Measurements from ENCODE around the gene MPI.

MPI gene

DNA sequence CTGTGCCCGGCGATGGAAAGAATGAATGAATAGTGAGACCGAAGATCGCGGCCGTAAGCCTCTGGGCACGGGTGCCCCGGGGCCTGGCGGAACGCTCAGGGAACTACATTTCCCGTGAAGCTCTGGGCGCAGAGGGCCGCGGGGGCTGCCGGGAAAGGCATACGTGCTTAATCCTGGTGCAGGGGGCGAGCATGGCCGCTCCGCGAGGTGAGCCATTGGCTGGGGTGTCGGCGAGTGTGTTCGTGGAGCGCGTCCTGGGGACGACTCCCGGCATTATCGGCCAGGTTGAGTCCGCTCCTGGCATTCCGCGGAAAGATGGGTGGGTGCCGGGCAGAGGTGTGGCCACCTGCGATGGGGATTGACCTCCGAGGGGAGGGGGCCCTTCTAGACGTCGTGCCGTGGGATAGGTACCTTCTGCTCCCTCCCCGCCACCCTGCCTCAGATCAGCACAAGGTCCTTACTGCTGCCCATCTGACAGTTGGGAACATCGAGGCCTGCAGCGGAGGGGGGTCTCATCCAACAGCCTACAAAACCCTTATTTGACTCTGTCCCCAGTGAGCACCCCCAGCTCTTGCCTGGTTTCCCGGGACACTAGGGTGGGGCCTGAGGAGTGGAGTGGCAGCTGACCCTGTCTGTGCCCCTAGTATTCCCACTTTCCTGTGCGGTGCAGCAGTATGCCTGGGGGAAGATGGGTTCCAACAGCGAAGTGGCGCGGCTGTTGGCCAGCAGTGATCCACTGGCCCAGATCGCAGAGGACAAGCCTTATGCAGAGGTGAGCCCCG is at the start of gene MPI:
Gene MPI (plus strand): TSS at position 160 of the 782 bp plus-strand sequence. CDS start 32 bp downstream, at position 192.
- DNase-seq: peak; percentile 45 to 49

GRCh38 chr15:74840851-74841775 is 48.7 kb upstream of the MPI start:
- DNase-seq: no peak

DNA sequence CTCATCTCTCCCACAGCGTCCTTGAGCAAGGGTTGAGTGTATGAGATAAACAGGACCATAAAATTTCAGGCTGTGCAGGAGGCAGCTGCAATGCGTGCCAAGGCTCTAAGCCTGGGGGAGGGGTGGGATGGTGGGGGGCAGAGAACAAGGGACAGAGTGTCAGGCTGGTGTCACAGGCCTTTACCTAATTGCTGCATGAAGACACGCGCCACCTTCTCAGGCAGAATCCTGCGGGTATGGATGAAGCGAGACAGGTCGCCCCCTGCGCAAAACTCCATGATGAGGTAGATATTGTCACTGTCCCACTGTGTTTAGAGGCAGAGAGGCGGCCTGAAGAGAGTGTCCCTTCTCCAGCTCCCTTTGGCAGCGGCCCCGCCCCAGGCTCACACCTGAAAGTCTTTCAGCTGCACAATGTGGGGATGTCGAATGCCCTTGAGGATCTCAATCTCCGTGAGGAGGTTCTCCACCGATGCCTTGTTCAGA is 47.9 kb upstream of the MPI start:
- DNase-seq: no peak

- DNase-seq: peak; percentile 72 to 78
Observed at GRCh38 chr15:74842581-74843444, 47.0 kb upstream of the MPI start, which contains the start of gene ULK3. ULK3 (minus strand) TSS chr15:74843156; CDS start chr15:74843105, 51 bp downstream.

GRCh38 chr15:74843445-74843828 is 46.4 kb upstream of the MPI start:
- no peak for DNase-seq

- no peak for DNase-seq
Observed at GRCh38 chr15:74843891-74844299, 45.9 kb upstream of the MPI start.

- DNase-seq: no peak
Observed at GRCh38 chr15:74844319-74845207, 45.3 kb upstream of the MPI start.

DNA sequence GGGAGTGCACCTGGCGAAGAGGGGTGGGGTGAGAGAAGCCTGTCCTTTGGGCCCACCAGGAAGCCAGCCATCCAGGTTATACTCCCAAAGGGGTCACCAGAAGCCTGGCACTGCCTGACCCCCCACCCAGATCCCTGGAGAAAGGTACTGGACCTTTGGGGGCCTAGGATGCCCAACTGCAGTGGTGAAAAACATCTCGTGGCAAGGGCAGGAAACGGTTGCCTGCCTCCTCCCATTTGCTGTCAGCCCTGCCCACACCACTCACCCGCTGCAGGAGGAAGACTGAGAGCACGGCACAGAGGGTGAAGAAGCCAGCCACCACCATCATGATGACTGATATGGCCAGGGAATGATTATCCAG is 44.7 kb upstream of the MPI start:
- no peak for DNase-seq

GRCh38 chr15:74845581-74845980 is 44.3 kb upstream of the MPI start:
- DNase-seq: no peak

GRCh38 chr15:74847432-74847831 is 42.4 kb upstream of the MPI start:
- DNase-seq: no peak

DNA sequence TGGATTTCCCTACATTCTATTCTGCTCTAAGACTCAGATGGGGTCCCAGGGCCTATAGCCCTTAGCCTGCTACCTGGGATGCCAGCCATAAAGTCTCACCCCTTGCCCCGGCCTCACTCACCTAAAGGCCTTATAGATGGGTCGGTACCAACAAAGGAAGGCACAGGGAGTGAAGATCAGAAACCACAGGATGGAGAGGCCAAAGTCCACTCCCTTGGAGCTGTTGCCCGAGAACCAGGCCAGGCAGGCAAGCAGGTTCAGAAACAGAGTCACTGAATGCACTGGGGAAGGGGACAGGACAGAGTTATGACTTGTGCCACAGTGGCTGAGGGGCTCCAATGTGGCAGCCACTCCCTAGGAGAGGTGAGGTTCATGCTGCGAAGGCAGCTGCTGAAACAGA is 39.4 kb upstream of the MPI start:
- DNase-seq: no peak

DNA sequence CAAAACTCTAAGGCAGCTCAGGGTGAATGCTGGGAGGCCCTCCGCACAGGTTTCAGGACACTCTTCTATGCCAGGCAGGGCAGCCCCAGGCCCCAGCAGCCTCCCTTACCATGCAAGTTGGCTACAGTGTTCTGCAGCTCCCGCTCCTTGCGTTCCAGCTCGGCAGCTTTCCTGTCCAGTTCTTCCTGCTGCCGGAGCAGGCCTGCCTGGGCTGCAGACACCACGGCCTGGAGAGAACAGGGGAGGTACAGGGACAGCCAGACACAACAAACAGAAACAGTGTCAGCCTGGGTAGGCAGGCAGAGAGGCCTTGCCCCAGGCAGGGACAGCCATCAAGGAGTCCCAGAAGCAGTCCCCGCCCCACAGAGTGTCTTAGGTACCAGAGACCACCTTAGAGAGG is 37.9 kb upstream of the MPI start:
- DNase-seq: no peak

GRCh38 chr15:74854453-74855022 is 35.3 kb upstream of the MPI start:
- DNase-seq: no peak

DNA sequence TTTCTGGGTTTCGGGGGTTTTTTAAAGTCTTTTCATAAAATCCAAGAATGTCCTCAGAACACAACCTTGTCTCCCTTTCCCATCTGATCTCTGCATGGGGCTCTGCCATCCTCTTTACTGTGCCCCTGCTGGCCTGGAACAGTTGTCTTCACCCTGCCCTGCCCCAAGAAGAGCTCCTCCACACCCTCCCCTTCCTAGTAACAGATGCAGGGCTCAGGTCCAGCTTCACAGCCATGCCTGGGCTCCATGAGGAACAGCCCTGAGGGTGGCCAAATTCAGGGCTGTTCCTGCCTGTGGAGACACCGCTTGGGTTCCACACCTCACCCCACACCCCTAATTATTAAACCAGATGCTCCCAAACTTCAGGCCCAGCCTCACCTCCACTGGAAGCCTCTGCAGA is 34.0 kb upstream of the MPI start:
- no peak for DNase-seq

GRCh38 chr15:74856537-74856936 is 33.3 kb upstream of the MPI start:
- no peak for DNase-seq

DNA sequence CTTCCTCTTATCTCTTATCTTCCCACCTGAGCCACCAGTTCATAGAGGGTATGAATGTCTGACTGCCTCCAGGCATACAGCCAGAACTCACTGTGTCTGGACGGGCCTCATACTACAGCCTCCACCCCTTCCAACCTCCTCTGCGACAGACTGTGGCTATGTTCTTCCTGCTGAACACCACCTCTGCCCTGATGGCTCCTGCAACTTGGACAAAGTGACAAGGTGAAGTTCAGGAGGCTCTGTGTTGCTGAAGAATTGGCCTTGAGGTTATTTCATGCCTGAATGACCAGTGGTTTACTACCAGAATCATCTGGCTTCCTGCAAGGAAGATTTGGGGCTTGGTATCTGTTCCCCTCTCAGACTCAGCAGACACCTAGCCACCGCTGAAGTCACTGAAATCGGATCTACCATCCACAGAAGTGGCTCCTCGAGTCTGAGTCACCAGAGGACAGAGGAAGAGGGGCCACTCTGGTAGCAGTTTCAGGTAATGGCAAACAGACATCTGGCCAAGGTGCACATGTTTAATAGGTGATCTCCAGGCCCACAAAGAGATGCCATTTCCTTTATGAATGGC is 32.7 kb upstream of the MPI start:
- DNase-seq: no peak

- no peak for DNase-seq
Observed at GRCh38 chr15:74857671-74858368, 32.0 kb upstream of the MPI start.

DNA sequence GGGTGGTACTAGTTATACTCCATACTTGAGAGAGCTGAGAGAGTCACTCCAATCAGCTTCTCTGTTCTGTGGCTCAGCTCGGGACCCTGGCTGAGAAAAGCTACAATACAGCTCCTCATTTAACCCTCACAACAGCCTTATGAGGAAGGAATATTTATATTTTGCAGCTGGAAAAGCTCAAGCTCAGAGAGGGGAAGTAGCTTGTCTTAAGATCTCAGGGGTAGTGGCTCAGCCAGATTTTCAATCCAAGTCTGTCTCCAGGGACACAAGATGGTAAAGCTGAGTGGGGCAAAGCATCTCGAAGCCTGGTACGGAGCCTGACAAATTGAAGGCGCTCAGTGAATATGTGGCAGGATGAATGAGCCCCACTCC is 31.5 kb upstream of the MPI start:
- DNase-seq: no peak

GRCh38 chr15:74863239-74864056 is 26.4 kb upstream of the MPI start:
- no peak for DNase-seq

GRCh38 chr15:74864296-74864695 is 25.5 kb upstream of the MPI start:
- DNase-seq: no peak
